Cardiac muscle cell (in vitro differentiated cells and primary cell): ENCODE measurements around the gene RBMS1. TPM values are rescaled to one million over a fixed set of nuclear protein-coding genes. Genes with fewer than 3 reads are reported as not detected.

ENCODE experiments used
- DNase-seq, 2 donors: peaks; one replicate each; pipeline versions ENCODE4 v3.0.0 to v3.0.0-alpha.2; 2010 to 2017; ENCODE audit warnings: low read depth in 1 of 2, low spot score in 1 of 2
- H3K27ac ChIP-seq: fragments of 200-600 bp; sonication (generic); 2 replicates; pipeline ENCODE4 v1.5.1; 2016
- H3K27me3 ChIP-seq: fragments of 200-600 bp; sonication (generic); 2 replicates; pipeline ENCODE4 v1.6.0; 2016; ENCODE audit warnings: control low read depth
- H3K36me3 ChIP-seq: fragments of 200-600 bp; sonication (generic); 2 replicates; pipeline ENCODE4 v1.5.1; 2016; ENCODE audit warnings: control low read depth
- H3K4me1 ChIP-seq: fragments of 200-600 bp; sonication (generic); 2 replicates; pipeline ENCODE4 v1.8.1; 2017; ENCODE audit warnings: low read depth, mild to moderate bottlenecking, mixed run types
- H3K4me3 ChIP-seq: fragments of 200-600 bp; sonication (generic); 2 replicates; pipeline ENCODE4 v1.5.1; 2016; ENCODE audit warnings: mild to moderate bottlenecking
- H3K9me3 ChIP-seq: fragments of 200-600 bp; sonication (generic); 2 replicates; pipeline ENCODE4 v1.5.1; 2017; ENCODE audit warnings: low read depth, mild to moderate bottlenecking, control low read depth
- polyA plus RNA-seq: library from polyadenylated mRNA; unstranded; fragments of >200 nt; fragmentation: Nextera tagmentation; extraction: Ambion mirVana; gene quantifications from 2 replicates; pipeline ENCODE4 v1.2.1, GENCODE V29; 2016
- total RNA-seq: library from RNA; depleted of rRNA; stranded (reverse); fragments of >200 nt; gene quantifications from 2 replicates; pipeline ENCODE4 v1.2.3, GENCODE V29; 2016
- TF ChIP-seq, protein P1 (sequence below): IDR thresholded peaks from 2 replicates; pipeline ENCODE4 v1.5.1; 2012; ENCODE audit warnings: low read depth, mild to moderate bottlenecking, low read length

Gene RBMS1
- total and polyA plus RNA-seq, 2 experiments from 2014 or later, result 89.5 to 99.9 TPM

DNA sequence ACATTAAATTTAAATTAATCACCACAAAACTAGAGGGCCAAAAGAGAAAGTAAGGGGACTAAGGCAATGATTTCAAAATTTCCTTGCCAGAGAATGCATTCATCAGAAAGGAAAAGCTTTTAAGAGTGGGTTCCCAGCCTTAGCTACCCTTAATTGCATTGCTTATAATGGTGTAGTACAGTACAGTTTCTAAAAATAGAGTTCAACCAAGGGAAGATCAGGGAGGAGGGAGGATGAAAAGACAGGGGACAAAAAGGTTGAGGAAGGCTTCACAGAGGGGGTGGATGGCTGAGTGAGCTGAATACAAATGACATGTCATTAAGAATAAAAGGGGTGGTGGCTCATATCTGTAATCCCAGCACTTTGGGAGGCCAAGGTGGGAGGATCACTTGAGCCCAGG, 119.9 kb downstream of the RBMS1 start:
- no peak for DNase-seq
- H3K4me3 ChIP-seq, result no peak overlapping the region
- no peaks in the 10 kb centered on the region for H3K9me3 ChIP-seq
- H3K27me3 ChIP-seq, result no peaks in the 10 kb centered on the region
- no peaks in the 10 kb centered on the region for H3K36me3 ChIP-seq
- TF ChIP-seq, protein P1, sequence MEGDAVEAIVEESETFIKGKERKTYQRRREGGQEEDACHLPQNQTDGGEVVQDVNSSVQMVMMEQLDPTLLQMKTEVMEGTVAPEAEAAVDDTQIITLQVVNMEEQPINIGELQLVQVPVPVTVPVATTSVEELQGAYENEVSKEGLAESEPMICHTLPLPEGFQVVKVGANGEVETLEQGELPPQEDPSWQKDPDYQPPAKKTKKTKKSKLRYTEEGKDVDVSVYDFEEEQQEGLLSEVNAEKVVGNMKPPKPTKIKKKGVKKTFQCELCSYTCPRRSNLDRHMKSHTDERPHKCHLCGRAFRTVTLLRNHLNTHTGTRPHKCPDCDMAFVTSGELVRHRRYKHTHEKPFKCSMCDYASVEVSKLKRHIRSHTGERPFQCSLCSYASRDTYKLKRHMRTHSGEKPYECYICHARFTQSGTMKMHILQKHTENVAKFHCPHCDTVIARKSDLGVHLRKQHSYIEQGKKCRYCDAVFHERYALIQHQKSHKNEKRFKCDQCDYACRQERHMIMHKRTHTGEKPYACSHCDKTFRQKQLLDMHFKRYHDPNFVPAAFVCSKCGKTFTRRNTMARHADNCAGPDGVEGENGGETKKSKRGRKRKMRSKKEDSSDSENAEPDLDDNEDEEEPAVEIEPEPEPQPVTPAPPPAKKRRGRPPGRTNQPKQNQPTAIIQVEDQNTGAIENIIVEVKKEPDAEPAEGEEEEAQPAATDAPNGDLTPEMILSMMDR, result no peak
- peaks cover 53% of the 10 kb centered on the region for H3K4me1 ChIP-seq
- H3K27ac ChIP-seq, result peak overlapping the region; percentile 25

DNA sequence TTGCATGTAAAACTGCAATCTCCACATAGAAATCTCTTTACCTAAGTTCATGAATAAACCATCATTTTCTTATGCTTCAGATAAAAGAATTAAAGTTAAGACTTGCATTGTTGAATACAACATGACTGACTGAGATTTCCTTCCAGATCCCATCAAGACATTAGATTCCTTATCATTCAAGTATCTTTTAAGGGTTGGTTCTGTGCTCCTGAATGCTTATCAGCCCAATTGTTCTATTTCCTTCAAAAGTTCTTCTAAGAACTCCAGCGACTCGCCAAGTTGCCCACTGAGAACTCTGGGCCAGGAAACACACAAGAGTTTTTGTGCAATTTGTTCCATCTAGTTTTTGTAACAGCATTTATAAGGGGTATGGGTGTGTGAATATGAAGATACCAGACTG, 120.3 kb downstream of the RBMS1 start:
- no peaks in the 10 kb centered on the region for H3K9me3 ChIP-seq
- H3K4me3 ChIP-seq, result no peak overlapping the region
- DNase-seq, result no peak
- no peaks in the 10 kb centered on the region for H3K27me3 ChIP-seq
- peaks cover 56% of the 10 kb centered on the region for H3K4me1 ChIP-seq
- no peak overlapping the region for H3K27ac ChIP-seq
- TF ChIP-seq, protein P1, result no peak
- H3K36me3 ChIP-seq, result no peaks in the 10 kb centered on the region

DNA sequence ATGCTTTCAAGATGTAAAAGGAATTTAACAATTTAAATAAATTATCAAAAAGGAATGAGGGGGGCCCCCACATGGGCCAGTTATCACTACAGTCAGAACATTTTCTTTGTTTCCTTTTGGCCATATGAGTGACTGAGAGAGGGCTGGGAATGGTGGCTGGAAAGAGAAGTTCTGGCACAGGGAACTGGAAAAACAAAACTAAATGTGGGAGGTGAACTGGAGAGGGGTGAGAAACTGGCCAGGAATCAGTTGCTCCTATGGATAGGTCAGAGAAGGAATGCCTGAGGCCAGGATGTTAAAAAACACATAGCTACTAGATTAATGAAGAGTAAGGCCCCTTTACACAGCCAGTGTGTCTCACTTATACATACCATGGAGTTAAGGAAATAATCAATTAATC, 121.0 kb downstream of the RBMS1 start:
- Histone ChIP-seq H3K9me3 (no peaks in the 10 kb centered on the region), H3K4me1 (peaks cover 62% of the 10 kb centered on the region), H3K27me3 (no peaks in the 10 kb centered on the region), H3K36me3 (no peaks in the 10 kb centered on the region), H3K4me3 (no peak overlapping the region), H3K27ac (no peak overlapping the region)
- peak in 1 of 2 donors; percentile 90 for DNase-seq
- TF ChIP-seq, protein P1, result no peak

DNA sequence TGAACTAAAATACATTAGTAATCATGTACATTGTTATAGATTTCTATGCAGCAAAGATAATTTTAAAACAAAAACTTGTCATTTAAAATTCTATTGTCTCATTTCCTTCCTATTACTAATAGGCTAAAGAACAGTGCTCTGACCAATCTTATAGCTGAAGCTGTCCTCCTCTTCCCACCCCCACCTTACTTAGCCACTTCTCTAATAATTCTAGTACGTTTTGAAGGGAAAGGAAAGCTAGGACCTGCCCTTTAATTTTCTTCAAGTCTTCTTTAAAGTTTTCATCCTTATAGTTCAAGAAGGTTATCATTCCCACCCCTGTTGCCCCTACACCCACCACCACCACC, 121.6 kb downstream of the RBMS1 start:
- Histone ChIP-seq H3K4me3 (no peak overlapping the region), H3K36me3 (peaks cover under 1% of the 10 kb centered on the region), H3K9me3 (no peaks in the 10 kb centered on the region), H3K4me1 (peaks cover 68% of the 10 kb centered on the region), H3K27ac (peak overlapping the region; percentile 25), H3K27me3 (no peaks in the 10 kb centered on the region)
- TF ChIP-seq, protein P1, result no peak
- no peak for DNase-seq

DNA sequence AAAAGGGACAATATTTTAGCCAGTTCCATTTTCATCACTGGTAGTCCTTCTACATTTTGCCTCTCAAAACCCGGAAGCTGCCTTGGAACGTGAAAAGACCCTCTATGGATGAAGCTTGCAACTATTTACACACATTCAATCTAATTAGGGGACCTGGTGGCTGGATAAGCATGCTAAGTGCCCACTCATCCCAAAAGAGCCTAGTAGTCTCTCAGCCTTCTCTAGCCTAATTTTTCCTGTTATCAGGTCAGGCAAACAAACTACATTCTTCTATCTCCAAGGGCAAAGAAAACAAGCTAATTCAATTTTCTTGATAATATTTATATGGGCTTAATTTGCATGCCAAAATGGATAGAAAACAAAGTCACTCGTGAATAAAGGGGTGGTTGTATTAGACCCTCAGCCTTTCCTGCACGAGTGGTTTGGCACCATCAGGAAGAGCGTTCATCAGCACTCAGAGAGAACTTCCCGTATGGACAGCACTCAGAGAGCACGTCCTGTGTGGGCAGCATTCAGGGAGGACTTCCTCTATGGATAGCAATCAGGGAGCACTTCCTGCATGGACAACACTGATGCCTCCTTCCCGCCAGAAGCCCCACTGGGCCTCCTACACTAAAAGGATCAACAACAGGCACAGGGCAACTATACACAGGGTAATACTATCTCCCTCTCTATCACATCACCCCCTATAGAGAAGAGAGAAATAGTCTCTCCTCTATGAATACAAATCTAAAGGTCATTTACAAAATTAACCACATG, 122.2 kb downstream of the RBMS1 start:
- Histone ChIP-seq H3K4me3 (no peak overlapping the region), H3K9me3 (no peaks in the 10 kb centered on the region), H3K27me3 (no peaks in the 10 kb centered on the region), H3K4me1 (peaks cover 71% of the 10 kb centered on the region), H3K27ac (peak overlapping the region; percentile 25), H3K36me3 (peaks cover 4% of the 10 kb centered on the region)
- peak in 1 of 2 donors; percentile 64 for DNase-seq
- TF ChIP-seq, protein P1, result no peak
